Panc1 (cell line): ENCODE data around the gene EPHA3. TPM values are rescaled to one million over a fixed set of nuclear protein-coding genes. Genes with fewer than 3 reads are reported as not detected.
"Not testable (repeated sequence)": the region's sequence is repeated elsewhere in the genome, so short reads cannot be mapped to it uniquely, and the experiment has no call there.

ENCODE experiments used
- ATAC-seq: fragments of 200-7000 bp; cut with Tn5 transposase; 2 replicates; pipeline ENCODE4 v1.9.1; 2020; ENCODE audit warnings: mild to moderate bottlenecking, moderate library complexity
- BruUV-seq: library from RNA; stranded (reverse); fragments of 400-500 nt; replicated peaks from 2 replicates; lab custom pipeline; 2021; lab: Mats Ljungman, UMichigan
- CTCF ChIA-PET: fragments of 300-600 bp; sonication (Branson Sonifier 250); formaldehyde crosslinking; loops from one replicate; lab custom pipeline; 2022; ENCODE audit warnings: antibody characterized with exemption; lab: Charles Lee
- POLR2A ChIA-PET: fragments of 300-600 bp; sonication (Branson Sonifier 250); formaldehyde crosslinking; loops from one replicate; lab custom pipeline; 2022; ENCODE audit warnings: antibody characterized with exemption; lab: Charles Lee
- DNase-seq: peaks from one replicate; pipeline ENCODE4 v3.0.0-alpha.2; 2010; ENCODE audit warnings: low read depth, low spot score
- H3K27ac ChIP-seq: 2 replicates; pipeline ENCODE4 v1.5.1; 2011; ENCODE audit warnings: mild to moderate bottlenecking, low read length, inconsistent platforms
- H3K27me3 ChIP-seq: fragments of 200-500 bp; sonication (Bioruptor generic); 2 replicates; pipeline ENCODE4 v1.6.0; 2014; ENCODE audit warnings: low read length, inconsistent platforms; ENCODE audit not compliant: control insufficient read depth, insufficient read depth
- H3K36me3 ChIP-seq: fragments of 200-500 bp; sonication (Bioruptor generic); 2 replicates; pipeline ENCODE4 v1.5.1; 2014; ENCODE audit warnings: inconsistent platforms, mild to moderate bottlenecking, low read length, moderate library complexity; ENCODE audit not compliant: control insufficient read depth, insufficient read depth
- H3K4me1 ChIP-seq: 2 replicates; pipeline ENCODE4 v1.5.1; 2011; ENCODE audit warnings: inconsistent platforms, mild to moderate bottlenecking, low read length, moderate library complexity; ENCODE audit not compliant: control insufficient read depth, insufficient read depth
- H3K4me3 ChIP-seq, 2 experiments: 2 replicates each; pipeline ENCODE4 v1.5.1; 2011 to 2012; ENCODE audit warnings: low read depth in 2 of 2, low read length in 2 of 2, mild to moderate bottlenecking in 2 of 2, inconsistent platforms in 1 of 2, moderate library complexity in 1 of 2
- H3K9me3 ChIP-seq: fragments of 200-500 bp; sonication (Bioruptor generic); 2 replicates; pipeline ENCODE4 v1.5.1; 2014; ENCODE audit warnings: low read depth, mild to moderate bottlenecking, inconsistent platforms, low read length, moderate library complexity; ENCODE audit not compliant: control insufficient read depth, insufficient read depth
- POLR2AphosphoS5 ChIP-seq: IDR thresholded peaks from 2 replicates; pipeline ENCODE4 v1.6.1; 2012; ENCODE audit warnings: mild to moderate bottlenecking, low read depth, low read length, moderate library complexity
- SIN3A ChIP-seq: IDR thresholded peaks from 2 replicates; pipeline ENCODE4 v1.6.1; 2012; ENCODE audit warnings: low read depth, mild to moderate bottlenecking, low read length, moderate library complexity, borderline replicate concordance; ENCODE audit not compliant: insufficient read depth
- TCF7L2 ChIP-seq: IDR thresholded peaks from 2 replicates; pipeline ENCODE4 v1.6.1; 2011; ENCODE audit warnings: mild to moderate bottlenecking, low read depth, low read length, inconsistent platforms
- in situ Hi-C: cut with HindIII; loops from 2 replicates; pipeline ENCODE4 v1.10.0; 2016; ENCODE audit warnings: low sequenced_read_pairs, low pct_unique_long_range_greater_than_20kb
- intact Hi-C: fragments of 100-400 bp; cut with micrococcal nuclease; formaldehyde crosslinking; loops from one replicate; pipeline ENCODE4 v1.10.0; 2022; ENCODE audit not compliant: unreplicated experiment
- total RNA-seq: library from RNA; stranded (reverse); gene quantifications from one replicate; pipeline ENCODE4 v1.2.1, GENCODE V29; 2021; ENCODE audit not compliant: unreplicated experiment
- TF ChIP-seq, protein P1 (sequence below), 2 experiments: IDR thresholded peaks; 2 replicates each; pipeline ENCODE4 v1.6.1; 2011 to 2012; ENCODE audit warnings: low read depth in 2 of 2, control low read depth in 1 of 2, low read length in 1 of 2, mild to moderate bottlenecking in 1 of 2, moderate library complexity in 1 of 2; ENCODE audit not compliant: insufficient read depth in 1 of 2
- TF ChIP-seq, protein P2 (sequence below): fragments of 450-650 bp; IDR thresholded peaks from 2 replicates; pipeline ENCODE4 v1.5.1; 2017; ENCODE audit warnings: mild to moderate bottlenecking

EPHA3 gene
- total RNA-seq, 1 experiment from 2014 or later, result 0.05 TPM

DNA sequence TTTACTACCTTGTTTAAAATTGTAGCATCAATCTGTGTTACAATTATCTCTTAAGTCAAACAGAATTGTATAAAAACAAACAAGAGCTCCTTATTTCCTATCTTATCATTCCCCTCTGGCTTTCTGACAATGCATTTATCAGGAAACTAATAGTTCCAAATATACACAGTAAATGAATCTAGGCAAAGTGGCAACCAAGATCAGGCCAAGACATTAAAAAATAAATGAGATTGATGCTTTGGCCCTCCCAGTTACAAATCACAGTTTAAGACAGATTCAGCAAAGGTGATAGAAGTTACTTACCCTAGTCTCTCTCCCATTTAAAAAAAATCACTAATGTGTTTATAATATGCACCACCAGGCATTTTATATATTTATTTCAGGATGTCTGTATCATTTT, 236.7 kb downstream of the EPHA3 start:
- in situ Hi-C loops, result no loop called here
- Histone ChIP-seq H3K27me3 (no peaks in the 10 kb centered on the region), H3K27ac (no peak overlapping the region), H3K36me3 (no peaks in the 10 kb centered on the region), H3K4me3 (no peak overlapping the region), H3K9me3 (no peaks in the 10 kb centered on the region), H3K4me1 (no peaks in the 10 kb centered on the region)
- no peak for ATAC-seq
- BruUV-seq, result no TSS peak
- ChIA-PET CTCF (no interaction called here), POLR2A (no interaction called here)
- DNase-seq, result no peak
- TF ChIP-seq SIN3A (no peak), TCF7L2 (no peak), POLR2AphosphoS5 (no peak)
- TF ChIP-seq, protein P1, sequence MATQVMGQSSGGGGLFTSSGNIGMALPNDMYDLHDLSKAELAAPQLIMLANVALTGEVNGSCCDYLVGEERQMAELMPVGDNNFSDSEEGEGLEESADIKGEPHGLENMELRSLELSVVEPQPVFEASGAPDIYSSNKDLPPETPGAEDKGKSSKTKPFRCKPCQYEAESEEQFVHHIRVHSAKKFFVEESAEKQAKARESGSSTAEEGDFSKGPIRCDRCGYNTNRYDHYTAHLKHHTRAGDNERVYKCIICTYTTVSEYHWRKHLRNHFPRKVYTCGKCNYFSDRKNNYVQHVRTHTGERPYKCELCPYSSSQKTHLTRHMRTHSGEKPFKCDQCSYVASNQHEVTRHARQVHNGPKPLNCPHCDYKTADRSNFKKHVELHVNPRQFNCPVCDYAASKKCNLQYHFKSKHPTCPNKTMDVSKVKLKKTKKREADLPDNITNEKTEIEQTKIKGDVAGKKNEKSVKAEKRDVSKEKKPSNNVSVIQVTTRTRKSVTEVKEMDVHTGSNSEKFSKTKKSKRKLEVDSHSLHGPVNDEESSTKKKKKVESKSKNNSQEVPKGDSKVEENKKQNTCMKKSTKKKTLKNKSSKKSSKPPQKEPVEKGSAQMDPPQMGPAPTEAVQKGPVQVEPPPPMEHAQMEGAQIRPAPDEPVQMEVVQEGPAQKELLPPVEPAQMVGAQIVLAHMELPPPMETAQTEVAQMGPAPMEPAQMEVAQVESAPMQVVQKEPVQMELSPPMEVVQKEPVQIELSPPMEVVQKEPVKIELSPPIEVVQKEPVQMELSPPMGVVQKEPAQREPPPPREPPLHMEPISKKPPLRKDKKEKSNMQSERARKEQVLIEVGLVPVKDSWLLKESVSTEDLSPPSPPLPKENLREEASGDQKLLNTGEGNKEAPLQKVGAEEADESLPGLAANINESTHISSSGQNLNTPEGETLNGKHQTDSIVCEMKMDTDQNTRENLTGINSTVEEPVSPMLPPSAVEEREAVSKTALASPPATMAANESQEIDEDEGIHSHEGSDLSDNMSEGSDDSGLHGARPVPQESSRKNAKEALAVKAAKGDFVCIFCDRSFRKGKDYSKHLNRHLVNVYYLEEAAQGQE (IDR thresholded peaks at IDR 0.05; ENCODE audit: insufficient read depth in 1 of 2, low read depth in 2 of 2, low read length in 1 of 2), result no peak
- TF ChIP-seq, protein P2, sequence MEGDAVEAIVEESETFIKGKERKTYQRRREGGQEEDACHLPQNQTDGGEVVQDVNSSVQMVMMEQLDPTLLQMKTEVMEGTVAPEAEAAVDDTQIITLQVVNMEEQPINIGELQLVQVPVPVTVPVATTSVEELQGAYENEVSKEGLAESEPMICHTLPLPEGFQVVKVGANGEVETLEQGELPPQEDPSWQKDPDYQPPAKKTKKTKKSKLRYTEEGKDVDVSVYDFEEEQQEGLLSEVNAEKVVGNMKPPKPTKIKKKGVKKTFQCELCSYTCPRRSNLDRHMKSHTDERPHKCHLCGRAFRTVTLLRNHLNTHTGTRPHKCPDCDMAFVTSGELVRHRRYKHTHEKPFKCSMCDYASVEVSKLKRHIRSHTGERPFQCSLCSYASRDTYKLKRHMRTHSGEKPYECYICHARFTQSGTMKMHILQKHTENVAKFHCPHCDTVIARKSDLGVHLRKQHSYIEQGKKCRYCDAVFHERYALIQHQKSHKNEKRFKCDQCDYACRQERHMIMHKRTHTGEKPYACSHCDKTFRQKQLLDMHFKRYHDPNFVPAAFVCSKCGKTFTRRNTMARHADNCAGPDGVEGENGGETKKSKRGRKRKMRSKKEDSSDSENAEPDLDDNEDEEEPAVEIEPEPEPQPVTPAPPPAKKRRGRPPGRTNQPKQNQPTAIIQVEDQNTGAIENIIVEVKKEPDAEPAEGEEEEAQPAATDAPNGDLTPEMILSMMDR, result no peak
- intact Hi-C loops, result no loop called here

DNA sequence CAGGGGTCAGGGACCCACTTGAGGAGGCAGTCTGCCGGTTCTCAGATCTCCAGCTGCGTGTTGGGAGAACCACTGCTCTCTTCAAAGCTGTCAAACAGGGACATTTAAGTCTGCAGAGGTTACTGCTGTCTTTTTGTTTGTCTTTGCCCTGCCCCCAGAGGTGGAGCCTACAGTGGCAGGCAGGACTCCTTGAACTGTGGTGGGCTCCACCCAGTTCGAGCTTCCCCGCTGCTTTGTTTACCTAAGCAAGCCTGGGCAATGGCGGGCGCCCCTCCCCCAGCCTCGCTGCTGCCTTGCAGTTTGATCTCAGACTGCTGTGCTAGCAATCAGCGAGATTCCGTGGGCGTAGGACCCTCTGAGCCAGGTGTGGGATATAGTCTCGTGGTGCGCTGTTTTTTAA, 243.5 kb downstream of the EPHA3 start:
- BruUV-seq, CTCF ChIA-PET: not testable (repeated sequence)

DNA sequence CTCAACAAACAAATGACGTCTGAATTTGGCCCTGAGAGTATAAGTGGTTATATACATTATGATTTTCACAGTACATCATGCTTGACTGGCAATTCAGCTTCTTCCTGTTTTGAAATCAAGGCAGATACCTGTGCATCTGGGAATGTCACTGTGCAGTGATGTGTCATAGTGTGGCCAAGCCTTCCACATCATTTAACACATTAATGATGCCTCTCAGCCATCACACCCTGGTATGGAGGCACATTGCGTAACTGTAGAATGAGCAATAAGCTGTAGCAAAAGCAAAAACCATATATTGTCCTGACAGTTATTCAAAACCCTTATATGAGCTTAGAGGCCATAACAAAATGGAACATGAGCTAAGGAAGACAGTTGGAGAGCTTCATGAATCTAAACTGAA, 246.0 kb downstream of the EPHA3 start:
- Histone ChIP-seq H3K4me3 (no peak overlapping the region), H3K27me3 (no peaks in the 10 kb centered on the region), H3K27ac (no peak overlapping the region), H3K4me1 (no peaks in the 10 kb centered on the region), H3K36me3 (no peaks in the 10 kb centered on the region), H3K9me3 (no peaks in the 10 kb centered on the region)
- in situ Hi-C loops (no loop called here), intact Hi-C loops (no loop called here)
- ChIA-PET POLR2A (no interaction called here), CTCF (no interaction called here)
- no TSS peak for BruUV-seq
- DNase-seq, result no peak
- TF ChIP-seq SIN3A (no peak), TCF7L2 (no peak), POLR2AphosphoS5 (no peak)
- TF ChIP-seq, protein P1 (IDR thresholded peaks at IDR 0.05; ENCODE audit: insufficient read depth in 1 of 2, low read depth in 2 of 2, low read length in 1 of 2), result no peak
- TF ChIP-seq, protein P2, result no peak
- no peak for ATAC-seq

More for the DNA sequence above, 243.5 kb downstream of the EPHA3 start:
- H3K4me3 ChIP-seq, POLR2A ChIA-PET, DNase-seq, intact Hi-C loops, H3K27me3 ChIP-seq, ATAC-seq, H3K9me3 ChIP-seq, H3K27ac ChIP-seq, H3K4me1 ChIP-seq, H3K36me3 ChIP-seq, in situ Hi-C loops: not testable (repeated sequence)
